Endothelial cell of umbilical vein (primary cell): ENCODE results near the gene MACO1. TPM values are rescaled to one million over a fixed set of nuclear protein-coding genes. Genes with fewer than 3 reads are reported as not detected.

Source experiments
- BruUV-seq: library from RNA; stranded (reverse); fragments of 400-500 nt; replicated peaks from 2 replicates; lab custom pipeline; 2021; lab: Mats Ljungman, UMichigan
- CTCF ChIA-PET: fragments of 300-600, 350-600 bp; sonication (Branson Sonifier 250); formaldehyde crosslinking; loops from one replicate; lab custom pipeline; 2021; ENCODE audit warnings: antibody characterized with exemption, inconsistent platforms; lab: Charles Lee
- POLR2A ChIA-PET: fragments of 300-600, 350-600 bp; sonication (Branson Sonifier 250); formaldehyde crosslinking; loops from one replicate; lab custom pipeline; 2021; ENCODE audit warnings: antibody characterized with exemption, inconsistent platforms; lab: Charles Lee
- DNase-seq: peaks from one replicate; pipeline ENCODE4 v3.0.0-alpha.2; 2011; ENCODE audit warnings: low read depth, low spot score
- FAIRE-seq: peaks from 2 replicates; lab custom pipeline; 2011; peaks lifted over from hg19 to GRCh38; lab: Jason Lieb, UNC
- H2AFZ ChIP-seq: 2 replicates; pipeline ENCODE4 v1.6.0; 2012; ENCODE audit warnings: low read depth, low read length, control low read depth, inconsistent platforms
- H3K27ac ChIP-seq: 2 replicates; pipeline ENCODE4 v1.5.1; 2011; ENCODE audit warnings: low read depth, mild to moderate bottlenecking, control low read depth, low read length, moderate library complexity; ENCODE audit not compliant: insufficient read depth
- H3K27me3 ChIP-seq, 2 experiments: 2 replicates each; pipeline versions ENCODE4 v1.6.0 to v1.6.1; 2011; ENCODE audit warnings: low read length in 2 of 2, mixed read lengths in 1 of 2; ENCODE audit not compliant: control insufficient read depth in 2 of 2, insufficient read depth in 2 of 2
- H3K36me3 ChIP-seq, 2 experiments: 2 replicates in 1 of 2; 3 replicates in 1 of 2; pipeline ENCODE4 v1.5.1; 2011; ENCODE audit warnings: low read length in 2 of 2, mild to moderate bottlenecking in 1 of 2, moderate library complexity in 1 of 2; ENCODE audit not compliant: control insufficient read depth in 2 of 2, insufficient read depth in 2 of 2; ENCODE audit errors: extremely low read depth in 1 of 2
- H3K4me1 ChIP-seq: 3 replicates; pipeline ENCODE4 v1.5.1; 2011; ENCODE audit warnings: mild to moderate bottlenecking, low read length; ENCODE audit not compliant: control insufficient read depth, insufficient read depth; ENCODE audit errors: extremely low read depth
- H3K4me2 ChIP-seq: 2 replicates; pipeline ENCODE4 v1.6.1; 2011; ENCODE audit warnings: low read length, control low read depth, mixed read lengths; ENCODE audit not compliant: insufficient read depth
- H3K4me3 ChIP-seq, 3 experiments: fragments of 200-600 bp in 1 of 3; sonication (generic), shearing (Covaris generic) in 1 of 3; replicated peaks in 1 of 3; 2 replicates each; pipeline ENCODE4 v1.5.1; 2011 to 2016; ENCODE audit warnings: control low read depth in 3 of 3, low read length in 3 of 3, mild to moderate bottlenecking in 2 of 3, inconsistent platforms in 1 of 3, low read depth in 1 of 3, moderate library complexity in 1 of 3; ENCODE audit not compliant: insufficient read depth in 1 of 3
- H3K79me2 ChIP-seq: 2 replicates; pipeline ENCODE4 v1.6.0; 2012; ENCODE audit warnings: low read length, inconsistent platforms; ENCODE audit not compliant: control insufficient read depth, insufficient read depth
- H3K9ac ChIP-seq: replicated peaks from 2 replicates; pipeline ENCODE3; 2011; ENCODE audit warnings: low read length, control low read depth; ENCODE audit not compliant: insufficient read depth; ENCODE audit errors: extremely low read depth
- H3K9me1 ChIP-seq: replicated peaks from 3 replicates; pipeline ENCODE4 v1.6.0; 2011; ENCODE audit warnings: mild to moderate bottlenecking, low read length; ENCODE audit not compliant: control insufficient read depth, insufficient read depth; ENCODE audit errors: extremely low read depth
- H3K9me3 ChIP-seq: replicated peaks from 2 replicates; pipeline ENCODE4 v1.5.1; 2012; ENCODE audit warnings: low read length, inconsistent platforms; ENCODE audit not compliant: control insufficient read depth, insufficient read depth
- H4K20me1 ChIP-seq: replicated peaks from 2 replicates; pipeline ENCODE3; 2011; ENCODE audit warnings: mild to moderate bottlenecking, low read length; ENCODE audit not compliant: control insufficient read depth, insufficient read depth; ENCODE audit errors: extremely low read depth
- CTCF ChIP-seq, 2 donors: IDR thresholded peaks; 1 replicate in 1 of 2; 2 replicates in 1 of 2; pipeline ENCODE4 v1.5.1; 2011; ENCODE audit warnings: low read length in 2 of 2, mild to moderate bottlenecking in 2 of 2, moderate library complexity in 2 of 2, control low read depth in 1 of 2, inconsistent platforms in 1 of 2, low read depth in 1 of 2; ENCODE audit not compliant: insufficient read depth in 1 of 2; ENCODE audit errors: extremely low read depth in 1 of 2
- EZH2 ChIP-seq: IDR thresholded peaks from 2 replicates; pipeline ENCODE4 v1.6.1; 2012; ENCODE audit warnings: borderline replicate concordance, low read depth, mild to moderate bottlenecking, moderate library complexity, low read length, inconsistent platforms; ENCODE audit not compliant: severe bottlenecking
- FOS ChIP-seq: IDR thresholded peaks from 2 replicates; pipeline ENCODE4 v1.6.1; 2011; ENCODE audit warnings: mild to moderate bottlenecking, low read length, moderate library complexity, borderline replicate concordance; ENCODE audit not compliant: insufficient read depth
- GATA2 ChIP-seq: IDR thresholded peaks from 2 replicates; pipeline ENCODE4 v1.7.0; 2011; ENCODE audit warnings: low read depth, mild to moderate bottlenecking, moderate library complexity, mixed read lengths, low read length; ENCODE audit not compliant: insufficient read length, insufficient read depth
- JUN ChIP-seq: IDR thresholded peaks from 2 replicates; pipeline ENCODE4 v1.6.1; 2011; ENCODE audit warnings: borderline replicate concordance, low read depth; ENCODE audit not compliant: insufficient read length, insufficient read depth
- MYC ChIP-seq: IDR thresholded peaks from one replicate; pipeline ENCODE4 v1.6.1; 2011; ENCODE audit warnings: mild to moderate bottlenecking, low read depth, low read length
- POLR2A ChIP-seq: IDR thresholded peaks from 2 replicates; pipeline ENCODE4 v1.6.1; 2012; ENCODE audit warnings: low read depth, mild to moderate bottlenecking, control low read depth, low read length
- POLR2AphosphoS5 ChIP-seq: IDR thresholded peaks from 2 replicates; pipeline ENCODE4 v1.6.1; 2012; ENCODE audit warnings: low read depth, mild to moderate bottlenecking, control low read depth, low read length, moderate library complexity; ENCODE audit not compliant: insufficient read depth
- dilution Hi-C: fragments of 300-500 bp; cut with MboI; formaldehyde crosslinking; loops from one replicate; pipeline ENCODE4 v1.15.0; 2019; ENCODE audit warnings: low sequenced_read_pairs; ENCODE audit not compliant: extremely low pct_ligation_motif_present
- intact Hi-C: fragments of 100-400 bp; cut with micrococcal nuclease; formaldehyde crosslinking; loops from one replicate; pipeline ENCODE4 v1.10.0; 2022
- polyA plus RNA-seq, 4 experiments: library from polyadenylated mRNA; depleted of rRNA in 3 of 4; stranded (reverse) in 3 of 4; unstranded in 1 of 4; fragments of >200 nt; gene quantifications; 2 replicates each; pipeline versions ENCODE4 v1.2.1 to v1.2.3, GENCODE V29; 2011 to 2012; ENCODE audit warnings: missing spikeins in 1 of 4
- total RNA-seq: library from RNA; stranded (reverse); gene quantifications from 2 replicates; pipeline ENCODE4 v1.2.3, GENCODE V29; 2021
- TF ChIP-seq, protein P1 (sequence below): IDR thresholded peaks from 2 replicates; pipeline ENCODE4 v1.6.1; 2011; ENCODE audit not compliant: insufficient read depth, insufficient read length

The MACO1 gene
- total and polyA plus RNA-seq, 2 donors (not counting 3 experiments of a cell fraction or from before 2014, with no cell fraction given) = 7.7 to 24.4 TPM

DNA sequence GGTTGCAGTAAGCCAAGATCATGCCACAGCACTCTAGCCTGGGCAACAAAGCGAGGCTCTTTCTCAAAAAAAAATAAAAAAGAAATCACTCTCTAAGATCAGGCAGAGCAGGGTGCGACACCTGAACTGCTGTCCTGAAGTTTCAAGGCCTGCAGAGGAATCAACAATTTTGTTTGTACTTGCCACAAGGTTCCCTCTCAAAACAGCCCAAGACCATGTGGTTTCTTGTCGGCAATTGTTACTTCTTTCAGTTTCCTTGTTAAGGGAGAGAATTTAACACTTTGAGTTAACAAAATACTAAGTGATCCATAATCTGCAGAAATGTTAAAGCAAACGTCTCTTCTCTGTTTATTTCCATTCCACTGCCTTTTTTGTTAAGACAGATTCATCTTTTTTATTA is 36.5 kb downstream of the MACO1 start:
- Histone ChIP-seq H3K9ac (no peak overlapping the region), H3K27ac (no peak overlapping the region), H3K27me3 (no peaks in the 10 kb centered on the region), H2AFZ (no peak overlapping the region), H3K9me3 (no peaks in the 10 kb centered on the region), H3K36me3 (no peaks in the 10 kb centered on the region), H3K4me3 (no peak overlapping the region), H3K9me1 (no peaks in the 10 kb centered on the region), H3K79me2 (peaks cover 27% of the 10 kb centered on the region), H4K20me1 (no peaks in the 10 kb centered on the region), H3K4me1 (peaks cover 20% of the 10 kb centered on the region), H3K4me2 (no peak overlapping the region)
- DNase-seq (no peak), FAIRE-seq (no peak)
- dilution Hi-C loops = no loop called here
- TF ChIP-seq POLR2AphosphoS5 = no peak
- no peak for TF ChIP-seq POLR2A
- no peak for TF ChIP-seq GATA2
- no peak for TF ChIP-seq EZH2
- no peak for TF ChIP-seq JUN
- TF ChIP-seq MYC = no peak
- TF ChIP-seq CTCF (IDR thresholded peaks at IDR 0.05; ENCODE audit: extremely low read depth in 1 of 2, insufficient read depth in 1 of 2, low read depth in 1 of 2, low read length in 2 of 2) = no peak
- TF ChIP-seq, protein P1, sequence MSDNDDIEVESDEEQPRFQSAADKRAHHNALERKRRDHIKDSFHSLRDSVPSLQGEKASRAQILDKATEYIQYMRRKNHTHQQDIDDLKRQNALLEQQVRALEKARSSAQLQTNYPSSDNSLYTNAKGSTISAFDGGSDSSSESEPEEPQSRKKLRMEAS = no peak
- no peak for TF ChIP-seq FOS
- ChIA-PET POLR2A (no interaction called here), CTCF (no interaction called here)
- intact Hi-C loops = no loop called here
- no TSS peak for BruUV-seq
